Right lung (tissue), 5 donors: ENCODE data around the gene ZNF487. TPM values are rescaled to one million over a fixed set of nuclear protein-coding genes. Genes with fewer than 3 reads are reported as not detected.

Experiments
- DNase-seq, 2 donors: peaks; one replicate each; pipeline ENCODE4 v3.0.0-alpha.2; 2013
- polyA plus RNA-seq, 5 donors: library from polyadenylated mRNA; unstranded; fragments of 120-200 nt; gene quantifications; one replicate each; pipeline versions ENCODE4 v1.2.1 to v1.2.3, GENCODE V29; 2013; ENCODE audit warnings: inconsistent platforms in 1 of 5, low replicate concordance in 1 of 5; ENCODE audit not compliant: insufficient read length in 5 of 5, insufficient read depth in 1 of 5

ZNF487 gene
- polyA plus RNA-seq, 5 donors: 7.4 to 10.3 (median 9.1) TPM

DNA sequence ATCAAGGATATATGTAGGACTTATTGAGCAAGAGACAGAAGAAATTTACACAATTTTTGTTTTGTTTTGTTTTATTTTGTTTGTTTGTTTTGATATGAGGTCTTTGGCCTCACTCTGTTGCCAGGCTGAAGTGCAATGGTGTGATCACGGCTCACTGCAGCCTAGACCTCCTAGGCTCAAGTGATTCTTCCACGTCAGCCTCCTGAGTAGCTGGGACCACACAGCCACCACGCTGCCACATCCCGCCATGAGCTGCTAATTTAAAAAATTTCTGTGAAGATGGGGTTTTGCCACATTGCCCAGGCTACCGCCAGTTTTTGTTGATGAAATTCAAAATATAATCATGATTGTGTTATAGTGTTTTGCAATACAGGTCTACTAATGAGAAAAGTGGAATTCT is 54.9 kb downstream of the ZNF487 start:
- DNase-seq: no peak

DNA sequence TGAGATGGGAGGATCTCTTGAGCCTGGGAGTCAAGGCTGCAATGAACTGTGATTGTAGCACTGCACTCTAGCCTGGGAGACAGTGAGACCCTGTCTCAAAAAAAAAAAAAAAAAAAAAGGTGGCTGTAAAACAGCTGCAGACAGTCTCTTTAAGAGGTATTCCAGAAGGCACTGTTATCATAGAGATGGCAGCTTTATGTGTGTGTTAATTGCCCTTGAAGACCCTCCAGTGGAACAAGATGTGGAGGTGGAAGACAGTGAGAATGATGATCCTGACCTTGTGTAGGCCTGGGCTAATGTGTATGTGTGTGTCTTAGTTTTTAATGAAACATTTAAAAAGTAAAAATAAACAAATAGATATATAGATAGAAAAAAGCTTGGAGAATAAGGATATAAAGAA is 66.0 kb downstream of the ZNF487 start:
- no peak for DNase-seq

DNA sequence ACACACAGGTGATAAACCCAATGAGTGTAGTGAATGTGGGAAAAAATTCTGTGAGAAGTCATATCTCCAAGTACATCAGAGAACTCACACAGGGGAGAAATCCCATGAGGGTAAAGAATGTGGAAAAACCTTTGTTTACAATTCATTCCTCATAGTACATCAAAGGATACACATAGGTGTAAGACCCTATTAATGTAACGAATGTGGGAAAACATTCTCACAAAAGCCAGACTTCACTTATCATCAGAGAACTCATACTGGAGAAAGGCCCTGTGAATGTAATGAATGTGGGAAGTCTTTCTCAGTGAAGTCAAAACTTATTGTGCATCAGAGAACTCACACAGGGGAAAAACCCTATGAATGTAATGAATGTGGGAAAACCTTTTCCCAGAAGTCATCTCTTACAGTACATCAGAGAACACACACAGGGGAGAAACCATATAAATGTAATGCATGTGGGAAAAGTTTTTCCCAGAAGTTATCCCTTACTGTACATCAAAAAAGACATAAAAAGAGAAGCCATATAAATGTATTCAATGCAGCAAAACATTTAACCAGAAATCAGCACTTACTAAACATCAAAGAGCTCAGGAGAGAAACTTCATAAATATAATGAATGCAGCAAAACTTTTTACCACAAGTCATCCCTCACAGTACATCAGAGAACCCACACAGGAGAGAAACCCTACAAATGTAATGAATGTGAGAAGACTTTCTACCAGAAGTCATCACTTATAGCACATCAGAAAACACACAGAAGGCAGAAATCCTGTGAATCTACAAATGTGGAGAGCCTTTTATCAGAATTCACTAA is 87.7 kb downstream of the ZNF487 start:
- DNase-seq: no peak

Other genes starting within 250 kb of the ZNF487 start
- 1 to 10 TPM; 1.8 to 4.8 (median 3.4) TPM for gene RASGEF1A, start 170.0 kb upstream of the ZNF487 start, polyA plus RNA-seq
- under 1 TPM in 1 of 5 donors, not detected in 4; 0.22 TPM for gene FXYD4, start 65.5 kb upstream of the ZNF487 start, polyA plus RNA-seq
- 100 to 1,000 TPM; 171 to 190 (median 179) TPM for gene HNRNPF, start 27.9 kb upstream of the ZNF487 start, polyA plus RNA-seq
- 10 to 100 TPM in 2 of 5 donors, 1 to 10 TPM in 3; 8.5 to 12.6 (median 9.9) TPM for gene ZNF239, start 137.5 kb downstream of the ZNF487 start, polyA plus RNA-seq
- gene ZNF485, start 169.3 kb downstream of the ZNF487 start, polyA plus RNA-seq: 1 to 10 TPM; 3.8 to 5.9 (median 5.9) TPM
- gene ZNF32, start 211.8 kb downstream of the ZNF487 start, polyA plus RNA-seq: 10 to 100 TPM; 49.8 to 62.9 (median 54.6) TPM